Left ventricle myocardium inferior (tissue), 1 donor: ENCODE results near the gene ROBO3. TPM values are rescaled to one million over a fixed set of nuclear protein-coding genes. Genes with fewer than 3 reads are reported as not detected.

Experiments
- DNase-seq: peaks from one replicate; pipeline ENCODE4 v3.0.0-alpha.2; 2020
- H3K27ac ChIP-seq: fragments of 200-600 bp; replicated peaks from 2 replicates; pipeline ENCODE4 v1.8.0; 2021
- H3K27me3 ChIP-seq: fragments of 200-600 bp; 2 replicates; pipeline ENCODE4 v1.8.0; 2021; ENCODE audit warnings: low read depth
- H3K36me3 ChIP-seq: fragments of 200-600 bp; 2 replicates; pipeline ENCODE4 v1.8.0; 2021
- H3K4me1 ChIP-seq: fragments of 200-600 bp; 2 replicates; pipeline ENCODE4 v1.8.0; 2021
- H3K4me3 ChIP-seq: fragments of 200-600 bp; 2 replicates; pipeline ENCODE4 v1.8.0; 2021; ENCODE audit warnings: mild to moderate bottlenecking, moderate library complexity
- H3K9me3 ChIP-seq: fragments of 200-600 bp; replicated peaks from 2 replicates; pipeline ENCODE4 v1.8.0; 2021
- CTCF ChIP-seq: fragments of 200-600 bp; IDR thresholded peaks from 2 replicates; pipeline ENCODE4 v1.8.0; 2021; ENCODE audit warnings: antibody characterized with exemption, mild to moderate bottlenecking, borderline replicate concordance
- intact Hi-C: fragments of 100-400 bp; cut with micrococcal nuclease; formaldehyde crosslinking; loops from one replicate; pipeline ENCODE4 v1.11.0; 2022
- total RNA-seq: library from RNA; stranded (reverse); fragmentation: NEBNext Ultra II Directional; extraction: Animal tissue kit (Norgen Biotek cat#: 25700); gene quantifications from one replicate; pipeline ENCODE4 v1.2.1, GENCODE V29; 2021
- donor health status: DM: no; HTN: yes; CAD: no; lungs with severe emphysema.

ROBO3 gene
- total RNA-seq, 1 donor from 2014 or later: 3.9 TPM

GRCh38 chr11:124890151-124890550, 24.9 kb downstream of the ROBO3 start:
- H3K36me3 ChIP-seq: peaks cover 11% of the 10 kb centered on the region
- DNase-seq: no peak
- peaks cover 8% of the 10 kb centered on the region for H3K27me3 ChIP-seq
- H3K4me3 ChIP-seq: no peak overlapping the region
- no peak for TF ChIP-seq CTCF
- H3K4me1 ChIP-seq: peaks cover 99% of the 10 kb centered on the region
- intact Hi-C loops: no loop called here
- no peaks in the 10 kb centered on the region for H3K9me3 ChIP-seq
- H3K27ac ChIP-seq: peak overlapping the region; percentile 89

- Histone ChIP-seq H3K4me3 (no peak overlapping the region), H3K27me3 (peaks cover 7% of the 10 kb centered on the region), H3K9me3 (no peaks in the 10 kb centered on the region), H3K36me3 (peaks cover 11% of the 10 kb centered on the region), H3K27ac (peak overlapping the region; percentile 89), H3K4me1 (peaks cover 99% of the 10 kb centered on the region)
- intact Hi-C loops: no loop called here
- TF ChIP-seq CTCF: no peak
- no peak for DNase-seq
These were observed 25.6 kb downstream of the ROBO3 start for GRCh38 chr11:124890683-124891372.

GRCh38 chr11:124891373-124891861, 26.2 kb downstream of the ROBO3 start:
- intact Hi-C loops: no loop called here
- Histone ChIP-seq H3K27me3 (peaks cover 11% of the 10 kb centered on the region), H3K36me3 (peaks cover 11% of the 10 kb centered on the region), H3K9me3 (no peaks in the 10 kb centered on the region), H3K4me3 (no peak overlapping the region), H3K4me1 (peaks cover 99% of the 10 kb centered on the region), H3K27ac (peak overlapping the region; percentile 89)
- DNase-seq: peak; percentile 58
- no peak for TF ChIP-seq CTCF

DNA sequence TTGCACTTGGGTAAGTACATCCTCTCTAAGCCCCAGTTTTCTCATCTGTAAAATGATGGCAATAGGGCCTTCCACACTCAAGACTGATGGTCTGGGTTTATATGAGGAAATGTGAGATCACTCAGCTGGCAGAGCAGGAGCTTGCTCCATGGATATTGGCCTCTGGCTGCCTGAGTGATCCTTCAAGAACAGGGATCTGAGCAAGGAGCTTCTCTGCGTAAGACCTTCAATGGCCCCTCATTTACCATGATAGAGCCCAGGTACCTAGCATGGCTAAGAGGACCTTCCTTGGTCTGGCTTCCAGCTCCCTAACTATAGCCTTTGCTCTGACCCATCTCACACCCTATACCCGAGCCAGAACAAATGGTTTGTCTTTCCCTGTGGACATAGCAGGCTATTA, 26.9 kb downstream of the ROBO3 start:
- H3K27ac ChIP-seq: peak overlapping the region; percentile 89

DNA sequence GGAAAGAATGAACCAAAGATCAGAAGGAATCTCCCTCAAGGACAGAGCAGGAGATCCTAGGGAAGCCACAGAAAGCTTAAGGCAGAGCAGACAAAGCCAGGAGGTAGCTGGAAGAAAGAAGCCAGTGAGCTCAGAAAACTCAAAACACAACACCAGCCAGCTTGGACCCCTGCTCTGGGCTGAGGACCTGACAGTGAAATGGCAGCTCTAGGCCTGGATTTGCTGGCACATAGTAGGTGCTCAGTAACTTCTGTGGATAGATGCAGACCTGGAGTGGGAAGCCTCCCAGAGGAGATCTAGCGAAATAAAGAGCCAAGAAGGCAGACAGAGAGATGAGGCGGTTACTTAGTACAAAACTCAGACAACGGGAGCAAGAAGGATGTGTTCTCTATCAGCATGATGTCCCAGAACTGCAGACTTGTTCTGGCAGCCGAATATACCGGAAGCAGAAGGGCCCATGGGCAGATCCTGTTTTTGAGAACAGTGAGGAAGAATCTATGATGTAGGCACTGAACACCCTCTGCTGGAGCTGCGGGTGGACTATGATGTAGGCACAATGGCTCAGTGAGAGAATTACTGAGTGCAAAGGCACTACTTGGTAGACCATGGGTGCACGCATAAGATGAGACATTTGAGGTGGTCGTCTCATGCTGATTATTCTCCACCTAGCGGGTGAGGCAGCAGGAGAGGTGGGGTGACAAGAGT, 27.7 kb downstream of the ROBO3 start:
- Histone ChIP-seq H3K36me3 (peaks cover 6% of the 10 kb centered on the region), H3K27ac (peak overlapping the region; percentile 89), H3K27me3 (peaks cover 4% of the 10 kb centered on the region), H3K4me1 (peaks cover 99% of the 10 kb centered on the region), H3K4me3 (peak overlapping the region; percentile 69), H3K9me3 (no peaks in the 10 kb centered on the region)
- intact Hi-C loops: no loop called here
- no peak for TF ChIP-seq CTCF
- no peak for DNase-seq

More for the DNA sequence above, 26.9 kb downstream of the ROBO3 start:
- intact Hi-C loops: no loop called here
- H3K27me3 ChIP-seq: peaks cover 11% of the 10 kb centered on the region
- H3K9me3 ChIP-seq: no peaks in the 10 kb centered on the region
- no peak for DNase-seq
- H3K4me1 ChIP-seq: peaks cover 99% of the 10 kb centered on the region
- H3K4me3 ChIP-seq: no peak overlapping the region
- no peak for TF ChIP-seq CTCF
- H3K36me3 ChIP-seq: peaks cover 11% of the 10 kb centered on the region
